T-helper 1 cell (primary cell): ENCODE results near the gene CTBP2.
"Not testable (repeated sequence)": the region's sequence is repeated elsewhere in the genome, so short reads cannot be mapped to it uniquely, and the experiment has no call there.

Experiments used
- DNase-seq, 5 donors: peaks; one replicate each; pipeline ENCODE4 v3.0.0-alpha.2; 2012 to 2020

The CTBP2 gene

DNA sequence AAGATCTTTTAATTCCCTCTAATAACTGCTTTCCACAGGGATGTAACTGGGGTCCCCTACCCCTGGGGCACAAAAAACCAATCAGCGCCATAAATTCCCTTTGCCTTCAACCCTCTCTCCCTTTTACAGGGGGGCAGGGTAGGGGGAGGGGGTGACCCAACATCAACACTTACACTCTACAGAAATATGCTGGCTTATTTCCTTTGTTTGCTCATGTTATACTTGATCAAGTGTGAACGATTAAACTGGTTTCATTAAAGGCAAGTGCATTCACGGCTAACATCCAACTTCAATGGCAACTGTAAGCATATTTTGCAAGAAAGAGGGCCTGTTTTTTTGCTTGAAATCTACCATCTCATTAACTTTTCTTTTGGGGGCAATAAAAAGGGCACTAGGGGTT lies 2.9 kb downstream of the CTBP2 start:
- DNase-seq = no peak

DNA sequence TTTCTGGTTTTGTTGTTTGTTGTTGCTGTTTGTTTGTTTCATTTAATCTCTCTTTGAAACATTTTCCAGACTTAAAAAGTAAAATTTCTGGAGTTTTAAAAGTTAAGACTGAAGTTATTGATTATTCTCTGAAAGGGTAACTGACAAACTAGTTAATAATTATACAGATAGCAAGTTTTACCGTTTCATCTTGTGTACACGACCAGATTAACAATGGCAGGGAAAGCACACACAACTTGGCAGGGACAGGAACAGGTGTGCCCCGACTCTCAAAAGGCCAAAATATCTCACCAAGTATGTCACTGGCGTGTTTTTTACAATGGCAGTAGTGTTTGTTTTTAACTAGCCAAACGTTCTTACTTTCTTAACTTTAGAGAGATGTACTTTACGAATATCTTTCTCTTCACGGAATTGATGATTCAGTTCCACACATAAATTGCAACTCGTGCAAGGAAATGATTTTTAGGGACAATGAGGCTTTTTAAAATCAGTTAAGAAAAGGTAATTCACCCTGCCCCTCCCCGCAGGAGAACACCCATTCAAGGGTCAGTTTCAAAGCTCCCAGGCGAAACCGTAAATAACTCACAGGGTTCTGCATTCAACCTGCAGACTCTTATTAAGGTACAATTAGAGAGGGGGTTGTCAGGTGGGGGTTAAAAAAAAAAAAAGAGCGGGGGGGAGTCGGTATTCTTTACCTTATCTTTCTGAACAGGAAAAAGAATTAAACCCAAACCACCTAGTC lies 3.5 kb downstream of the CTBP2 start:
- DNase-seq = no peak

DNA sequence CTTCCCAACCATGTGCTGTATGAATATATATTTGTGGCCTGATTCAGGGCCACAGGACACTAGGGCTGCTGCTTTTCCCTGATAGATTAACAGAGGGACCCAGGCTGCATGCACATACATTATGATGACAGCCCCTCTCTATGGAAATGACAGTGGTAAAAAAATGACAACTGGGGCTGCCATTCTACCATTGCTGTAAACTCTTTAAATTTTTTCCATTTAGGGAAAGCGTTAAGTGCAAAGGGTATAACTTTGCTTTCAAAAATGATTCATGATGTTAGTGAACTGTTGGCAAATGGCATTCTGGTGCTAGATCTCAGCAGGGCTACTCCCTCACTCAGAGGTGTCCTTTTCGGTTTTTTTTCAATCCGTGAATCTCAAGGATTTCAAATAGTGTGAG lies 4.2 kb downstream of the CTBP2 start:
- no peak for DNase-seq

DNA sequence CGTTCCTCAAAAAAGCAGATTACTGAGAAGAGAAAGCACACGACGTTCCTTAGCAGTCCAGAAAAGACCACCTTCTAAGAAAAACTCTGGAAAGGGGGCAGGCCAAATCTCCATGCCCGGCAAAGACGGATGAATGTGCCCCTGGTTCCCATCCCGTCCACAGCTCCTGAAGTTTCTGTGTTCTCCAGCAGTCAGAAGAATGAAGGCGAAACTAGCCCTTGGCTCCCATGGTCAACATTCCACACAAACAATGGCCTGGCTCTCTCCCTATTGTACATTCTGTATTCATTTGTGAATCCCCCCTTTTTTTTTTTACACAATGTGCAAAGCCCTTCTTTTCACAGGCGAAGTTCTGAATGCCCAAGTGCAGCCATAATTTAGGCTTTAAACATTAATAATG lies 5.3 kb downstream of the CTBP2 start:
- no peak for DNase-seq

DNA sequence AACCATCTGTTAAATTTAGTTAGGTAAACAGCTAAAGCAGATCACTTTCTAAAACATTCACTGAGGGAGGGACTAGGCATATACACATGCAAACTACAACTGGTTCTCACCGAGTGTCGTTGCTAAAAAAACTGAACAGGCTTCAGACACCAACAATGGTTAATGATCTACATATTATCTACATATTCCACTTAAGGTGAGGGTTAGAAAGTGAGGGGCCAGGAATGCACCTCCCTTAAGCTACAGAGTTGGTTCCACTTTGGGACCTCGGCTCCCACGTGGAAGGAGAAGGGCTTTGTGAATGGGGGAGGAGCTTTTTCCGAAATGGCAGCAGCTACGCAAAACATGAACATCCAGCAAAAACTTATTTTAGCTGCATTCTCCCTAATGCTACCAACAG lies 5.8 kb downstream of the CTBP2 start:
- no peak for DNase-seq

DNA sequence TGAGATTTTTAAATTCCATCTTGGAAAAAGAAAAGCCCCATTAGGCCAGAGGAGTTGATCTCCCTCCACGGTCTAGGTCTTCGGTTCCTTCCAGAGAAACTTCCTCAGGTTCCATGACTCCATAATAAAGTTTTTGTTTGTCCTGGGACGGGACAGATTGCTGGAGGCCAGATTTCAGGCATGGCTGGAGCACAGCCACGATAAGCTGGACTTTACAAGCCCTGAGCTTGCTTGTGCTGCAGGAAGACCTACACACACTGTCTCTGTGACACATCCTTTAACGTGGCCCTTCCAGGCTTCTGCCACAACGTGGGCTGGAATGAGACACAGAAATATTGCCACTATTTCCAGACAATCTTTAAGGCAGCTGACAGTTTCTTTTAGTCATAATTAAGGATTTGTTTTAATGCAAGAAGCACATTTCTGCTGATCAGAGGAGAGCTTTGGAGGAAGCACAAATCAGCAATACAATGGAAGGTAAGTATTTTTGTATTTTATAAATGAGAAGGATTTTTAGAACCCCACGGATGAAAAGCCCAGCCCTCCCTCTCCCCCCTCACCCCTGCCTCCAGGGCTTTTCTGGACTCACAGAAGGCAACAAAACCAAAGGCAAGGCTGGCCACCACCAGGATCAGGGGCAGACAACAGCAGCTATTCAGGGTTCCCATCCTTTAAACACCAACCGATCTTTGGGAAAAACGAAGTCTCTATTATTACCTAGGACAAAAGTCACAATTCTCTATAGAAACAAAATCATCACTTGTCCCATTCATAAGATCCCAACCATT lies 6.5 kb downstream of the CTBP2 start:
- no peak for DNase-seq

DNA sequence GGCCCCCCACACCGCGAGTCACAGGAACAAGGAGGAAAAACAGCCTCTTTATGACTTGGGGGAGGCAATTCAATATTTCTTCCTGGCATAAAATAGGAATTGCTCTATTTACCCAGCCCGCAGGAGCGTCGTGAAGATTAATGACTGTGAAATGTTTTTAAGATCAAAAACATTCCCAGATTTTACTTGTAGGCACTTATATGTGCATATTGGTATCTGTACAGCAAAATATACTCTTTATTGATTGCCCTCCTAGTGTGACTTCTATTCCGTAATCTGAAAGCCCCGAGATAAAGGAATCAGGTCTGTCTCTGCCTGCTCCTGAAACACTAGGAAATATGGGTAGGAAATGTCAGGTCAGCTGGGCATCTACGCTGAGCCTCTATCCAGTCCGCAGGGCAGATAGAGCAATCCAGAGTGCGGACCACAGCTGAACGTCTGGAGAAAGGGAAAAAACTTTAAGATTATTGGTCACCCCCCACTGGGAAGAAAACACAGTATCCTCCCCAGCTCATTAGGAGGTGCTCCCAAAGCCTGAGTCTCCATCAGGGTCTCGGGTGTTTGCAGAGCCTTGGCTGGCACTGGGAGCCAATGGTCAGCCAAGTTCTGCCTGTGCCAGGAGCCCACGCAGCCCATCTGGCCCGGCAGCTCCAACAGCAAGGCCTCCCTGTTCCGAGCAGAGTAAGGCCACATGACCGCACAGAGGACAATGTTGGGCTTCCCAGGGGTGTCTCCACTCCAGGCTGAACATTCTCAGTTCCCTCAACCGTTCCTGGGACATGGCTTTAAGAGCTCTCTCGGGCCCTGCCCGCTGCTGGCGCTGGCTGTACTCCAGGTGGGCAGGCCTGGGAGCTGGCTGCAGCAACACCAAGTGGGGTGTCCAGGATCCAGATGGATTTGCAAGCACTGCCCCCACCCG lies 7.7 kb downstream of the CTBP2 start:
- DNase-seq = no peak

DNA sequence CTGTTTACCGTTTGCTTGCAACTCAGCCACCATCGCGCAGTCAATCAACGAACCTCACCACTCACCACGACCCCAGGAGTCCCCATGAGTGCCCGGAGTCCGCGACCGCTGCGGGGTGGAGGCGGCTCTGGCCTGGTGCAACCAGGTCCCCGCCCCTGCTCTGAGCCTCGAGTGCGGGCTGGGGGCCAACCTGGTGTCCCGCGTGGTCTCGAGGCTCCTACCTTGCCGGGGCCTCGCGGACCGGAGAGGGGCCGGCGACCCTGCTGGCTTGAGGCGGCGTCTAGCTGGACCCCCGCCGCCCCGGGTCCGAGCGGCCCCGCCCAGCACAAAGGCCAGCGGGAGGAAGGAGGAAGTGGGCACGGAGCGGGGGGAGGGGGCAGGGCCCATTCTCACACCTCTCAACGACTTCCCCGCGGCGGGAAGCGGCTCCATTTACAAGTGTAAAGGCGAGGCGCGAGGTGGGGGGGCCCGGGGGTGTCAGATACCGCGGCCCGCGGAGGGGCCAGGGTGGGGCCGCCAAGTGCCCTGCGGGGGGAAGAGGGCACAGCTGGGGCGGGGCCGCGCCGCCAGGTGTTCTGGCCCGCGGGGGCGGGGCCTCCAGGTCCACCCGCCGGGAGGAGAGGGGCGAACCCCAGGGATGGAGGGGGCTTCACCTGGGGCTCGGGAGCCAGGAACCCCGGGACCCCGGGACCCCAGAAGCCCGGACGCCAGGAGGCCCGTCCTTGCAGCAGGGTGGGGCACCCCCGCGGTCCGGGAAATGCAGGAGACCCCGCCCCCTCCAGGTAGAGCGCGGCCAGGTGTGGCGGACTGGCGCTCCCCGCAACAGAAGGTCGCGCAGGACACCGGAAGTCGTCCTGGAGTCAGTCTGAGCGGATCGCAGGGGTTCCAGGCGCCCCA lies 8.6 kb downstream of the CTBP2 start:
- no peak for DNase-seq

DNA sequence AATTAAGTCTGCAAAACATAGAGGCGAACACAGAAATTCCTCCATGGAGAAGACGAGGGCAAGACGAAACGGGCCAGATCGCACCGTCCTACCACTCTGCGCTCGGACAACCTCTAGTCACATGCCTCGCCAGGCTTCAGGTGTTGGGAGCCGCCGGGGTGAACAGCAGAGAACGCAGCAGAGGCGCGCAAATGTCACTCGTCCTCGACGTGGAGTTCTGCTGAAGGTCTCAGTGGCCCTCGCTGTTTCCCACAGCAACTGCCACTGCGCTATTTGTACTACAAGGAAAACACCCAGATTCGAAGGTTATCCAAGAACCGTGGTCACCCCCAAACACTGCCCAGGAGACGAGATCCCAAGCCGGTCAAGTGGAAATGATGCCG lies 9.2 kb downstream of the CTBP2 start:
- DNase-seq = no peak

DNA sequence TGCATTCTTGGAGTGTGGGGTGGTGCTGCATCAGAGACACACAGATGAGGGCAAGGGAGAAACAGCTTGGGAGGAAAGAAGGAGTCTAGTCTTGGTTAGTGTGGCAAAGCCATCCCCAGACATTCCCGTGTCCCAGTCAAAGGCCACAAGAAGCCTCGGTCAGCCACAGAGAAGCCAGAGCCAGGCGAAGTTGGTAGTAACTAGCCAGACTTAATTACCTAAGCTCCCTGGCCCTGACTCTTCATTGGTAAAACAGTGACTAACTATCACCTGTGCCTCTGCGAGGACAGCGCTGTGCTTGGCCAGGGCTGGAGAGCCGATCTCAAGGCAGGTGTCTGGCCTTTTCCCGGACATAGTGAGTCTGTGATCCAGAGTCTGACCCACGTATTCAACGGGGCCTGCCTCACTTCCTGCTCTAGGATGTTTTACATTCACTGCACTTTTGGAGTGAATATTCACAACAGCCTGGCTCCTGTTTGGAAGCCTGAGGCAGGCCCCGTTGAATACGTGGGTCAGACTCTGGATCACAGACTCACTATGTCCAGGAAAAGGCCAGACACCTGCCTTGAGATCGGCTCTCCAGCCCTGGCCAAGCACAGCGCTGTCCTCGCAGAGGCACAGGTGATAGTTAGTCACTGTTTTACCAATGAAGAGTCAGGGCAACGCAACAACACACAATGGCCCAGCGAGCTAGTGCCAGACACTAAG lies 9.8 kb downstream of the CTBP2 start:
- not testable (repeated sequence) for DNase-seq

DNA sequence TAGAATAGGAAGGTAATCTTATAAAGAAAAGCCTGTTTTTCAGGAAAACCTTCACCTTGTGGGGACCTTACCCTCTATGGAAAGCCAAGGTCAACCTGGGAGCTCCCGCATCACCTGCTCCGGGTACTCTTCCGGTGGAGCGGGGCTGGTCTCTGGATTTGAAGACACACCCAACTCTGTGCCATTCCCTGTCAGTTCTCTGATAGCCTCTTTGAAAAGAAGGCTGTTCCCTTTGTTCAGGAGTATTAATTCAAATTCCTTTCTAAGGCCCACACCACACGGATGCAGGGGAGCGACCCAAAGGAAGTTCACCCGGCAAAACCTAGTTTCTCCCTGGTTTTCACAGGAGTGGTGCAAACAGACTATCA lies 10.7 kb downstream of the CTBP2 start:
- DNase-seq = no peak

DNA sequence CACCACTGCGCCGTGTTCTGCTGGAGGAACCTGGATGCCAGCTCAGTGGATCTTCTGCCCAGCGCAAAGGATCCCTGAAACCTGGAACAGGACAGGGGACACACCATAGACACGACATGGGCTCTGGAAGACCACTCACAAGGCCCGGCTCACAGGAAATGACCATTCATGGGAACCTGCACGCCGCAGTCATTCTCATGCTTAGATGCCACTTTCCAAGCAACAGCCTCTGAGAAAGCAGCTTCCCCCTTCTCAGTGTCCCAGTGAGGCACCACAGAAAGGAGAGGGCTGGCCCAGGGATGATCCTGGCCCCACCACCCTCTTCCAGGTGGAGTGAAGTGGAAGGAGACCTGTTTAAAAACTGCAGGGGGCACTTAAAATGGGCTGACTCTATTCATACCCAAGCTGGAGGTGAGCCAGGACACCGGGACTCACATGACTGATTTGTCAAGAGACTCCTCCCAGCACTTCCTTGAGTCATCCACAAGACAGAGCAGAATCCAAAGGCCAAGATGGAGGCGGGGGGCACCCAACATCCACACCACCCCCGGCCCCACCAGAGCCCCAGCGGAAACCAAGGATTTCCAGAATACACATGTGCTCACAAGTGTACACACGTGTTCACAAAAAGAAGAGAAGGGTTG lies 11.2 kb downstream of the CTBP2 start:
- DNase-seq = no peak

DNA sequence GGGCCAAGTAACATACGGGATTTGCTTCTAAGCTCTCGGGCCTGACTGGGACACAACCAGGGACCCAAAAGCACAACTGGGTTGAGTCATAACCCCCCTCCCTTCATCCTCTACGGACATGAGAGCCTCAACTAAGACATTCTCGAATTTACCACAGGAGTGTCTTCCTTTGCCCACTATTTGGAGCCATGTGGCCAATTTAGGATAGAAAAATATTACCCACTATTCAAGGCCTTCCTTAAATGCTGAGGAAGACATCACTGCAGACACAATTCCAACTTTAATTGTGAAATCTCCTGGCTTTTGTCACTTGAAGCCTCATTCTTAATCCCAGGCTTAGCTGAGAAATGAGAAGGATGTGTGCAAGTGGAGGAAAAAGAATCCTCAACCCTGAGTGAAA lies 11.8 kb downstream of the CTBP2 start:
- DNase-seq = no peak

DNA sequence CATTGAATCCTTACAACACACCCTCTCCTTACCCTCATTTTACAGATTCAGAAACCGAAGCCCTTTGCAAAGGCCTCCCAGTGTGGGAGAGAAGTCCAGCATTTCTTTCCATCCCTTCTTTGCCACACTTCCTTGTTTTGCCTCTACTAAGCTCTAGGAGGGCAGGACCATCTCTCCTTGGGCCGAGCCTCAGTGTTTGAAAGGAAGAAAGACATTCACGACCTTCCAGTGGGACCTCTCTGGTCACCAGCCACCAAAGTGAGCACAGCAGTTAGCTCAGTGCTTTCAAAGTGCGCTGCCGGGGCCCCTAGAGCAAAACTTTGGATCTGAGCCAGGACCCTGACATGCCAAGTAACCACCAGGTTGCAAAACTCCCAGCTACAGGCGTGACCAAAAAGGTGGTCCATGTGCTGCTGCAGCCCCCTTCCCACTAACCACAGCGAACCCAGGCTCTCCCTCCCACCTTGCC lies 12.4 kb downstream of the CTBP2 start:
- no peak for DNase-seq

DNA sequence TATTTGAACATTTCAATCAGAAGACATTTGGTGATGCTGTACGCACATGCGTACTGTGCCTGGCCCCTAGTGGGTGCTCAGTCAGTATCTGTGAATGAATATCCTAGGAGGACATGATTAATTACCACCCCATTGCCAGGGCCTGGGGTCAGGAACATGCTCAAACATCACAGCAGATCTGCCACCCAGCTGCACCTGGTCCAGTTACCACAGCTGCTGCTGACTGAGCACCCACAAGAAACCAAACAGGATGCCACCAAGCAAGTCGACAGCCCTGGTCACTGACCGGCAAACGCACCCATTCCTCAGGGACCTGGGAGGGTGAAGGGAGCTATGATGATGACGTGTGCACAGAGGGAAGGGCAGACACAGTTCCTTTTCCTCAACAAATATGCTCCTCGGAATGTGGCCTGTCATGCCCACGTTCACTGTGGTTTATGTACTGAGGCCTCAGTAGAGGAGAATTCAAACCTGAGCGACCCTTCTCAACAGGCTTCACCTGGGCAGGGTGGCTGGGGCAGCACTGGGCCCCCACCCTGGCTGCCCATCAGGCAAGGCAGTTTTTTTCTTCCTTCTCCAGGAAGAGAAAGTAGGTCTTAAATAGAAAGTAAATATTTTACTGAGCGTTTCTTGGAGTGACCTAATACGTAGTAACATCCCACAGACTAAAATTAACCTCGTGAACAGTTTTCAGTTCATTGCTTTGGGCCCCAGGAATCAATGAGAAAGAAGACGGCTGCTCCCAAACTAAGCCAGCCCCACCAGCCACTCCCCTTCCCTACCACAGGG lies 13.4 kb downstream of the CTBP2 start:
- no peak for DNase-seq

DNA sequence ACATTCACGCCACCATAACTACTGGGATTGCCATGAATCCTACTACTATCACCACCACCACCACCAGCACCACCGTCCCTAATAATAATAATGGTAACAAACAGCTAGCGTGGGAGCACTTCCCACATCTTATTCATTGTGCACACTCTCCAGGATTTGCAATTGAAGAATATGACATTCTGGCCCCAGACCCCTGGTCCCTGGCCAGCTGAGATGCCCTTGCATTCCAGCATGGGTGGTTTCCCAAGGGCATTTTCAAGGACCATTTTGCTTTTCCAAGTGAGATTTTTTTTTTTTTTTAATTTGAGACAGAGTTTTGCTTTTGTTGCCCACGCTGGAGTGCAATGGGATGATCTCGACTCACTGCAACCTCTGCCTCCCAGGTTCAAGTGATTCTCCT lies 14.7 kb downstream of the CTBP2 start:
- DNase-seq = no peak

DNA sequence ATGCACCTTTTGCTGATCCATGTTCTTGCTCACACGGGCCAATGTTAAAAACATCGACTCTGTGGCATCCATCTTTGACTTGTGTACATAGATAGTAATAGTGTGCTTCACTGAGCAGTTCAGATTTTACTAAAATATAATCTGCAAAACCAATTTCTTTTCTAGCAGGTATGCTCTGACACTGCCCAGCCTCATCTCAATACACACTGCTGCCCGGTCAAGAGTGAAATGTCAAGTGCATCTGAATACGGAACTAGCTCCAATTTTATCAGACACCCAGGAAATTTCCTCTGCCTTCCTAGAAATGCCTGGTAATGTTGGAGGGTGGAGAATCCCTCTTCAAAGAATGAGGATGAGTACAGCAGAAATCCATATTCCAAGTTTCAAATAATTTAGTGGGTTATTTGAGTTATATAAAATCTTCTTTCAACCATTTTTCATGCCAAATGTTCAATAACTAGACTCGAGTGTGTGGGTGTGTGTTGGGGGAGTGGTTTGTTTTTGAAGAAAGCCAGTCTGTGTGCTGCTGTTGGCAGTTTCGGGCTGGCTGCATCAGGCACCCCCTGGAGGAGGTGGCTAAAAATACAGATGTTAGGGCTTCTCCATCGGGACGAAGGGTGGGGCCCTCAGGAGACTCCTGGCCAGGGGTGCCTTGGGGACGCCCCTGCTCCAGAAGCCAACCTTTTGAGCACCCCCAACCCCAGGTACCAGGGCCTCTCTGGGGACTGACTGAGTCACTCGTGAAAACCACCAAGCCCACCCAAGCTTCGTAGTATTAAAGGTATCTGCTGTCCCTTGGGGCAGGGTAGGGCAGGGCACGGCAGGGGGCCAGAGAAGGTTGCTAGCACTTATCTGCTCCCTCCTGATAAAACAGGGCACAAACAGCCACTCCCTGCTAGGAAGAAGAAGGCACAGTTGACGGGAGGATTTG lies 15.4 kb downstream of the CTBP2 start:
- no peak for DNase-seq

DNA sequence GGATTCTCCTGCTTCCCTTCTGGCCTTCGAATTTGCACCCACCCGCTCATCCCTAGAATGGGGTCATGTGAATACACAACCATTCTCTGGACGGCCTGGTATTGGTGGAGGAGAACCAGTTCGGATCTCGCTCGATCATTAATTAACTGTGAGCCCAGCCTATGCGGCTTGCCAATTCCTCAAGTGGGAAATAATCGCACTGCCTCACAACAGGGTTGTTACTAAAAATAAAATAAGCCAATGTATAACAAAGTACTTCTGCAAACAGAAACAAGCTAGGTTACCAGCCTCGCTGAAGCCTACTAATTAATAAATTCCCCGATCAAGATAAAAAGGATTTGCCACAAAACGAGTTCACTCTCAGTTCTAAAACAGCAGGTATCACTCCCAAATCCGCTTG lies 16.2 kb downstream of the CTBP2 start:
- DNase-seq = no peak

DNA sequence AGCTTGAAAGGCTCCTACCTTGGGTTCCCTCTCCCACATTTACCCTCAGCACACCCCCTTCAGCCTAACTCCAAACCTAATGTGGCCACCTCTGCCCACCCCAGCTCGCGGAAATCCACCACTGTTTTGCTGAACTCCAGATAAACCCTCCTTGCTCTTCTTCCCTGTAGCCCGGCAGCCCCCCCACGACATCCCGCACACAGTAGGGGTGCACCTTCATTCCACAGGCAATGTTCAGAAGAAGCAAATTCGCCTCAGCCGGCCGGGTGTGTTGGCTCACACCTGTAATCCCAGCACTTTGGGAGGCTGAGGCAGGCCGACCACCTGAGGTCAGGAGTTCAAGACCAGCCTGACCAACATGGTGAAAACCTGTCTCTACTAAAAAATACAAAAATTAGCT lies 17.4 kb downstream of the CTBP2 start:
- DNase-seq = no peak
